ENCODE data around the gene HGFAC. TPM values are rescaled to one million over a fixed set of nuclear protein-coding genes. Genes with fewer than 3 reads are reported as not detected.

The HGFAC gene
- polyA plus RNA-seq, 1 of the 3 experiments (the other 2 are of a cell fraction): 0.43 TPM

- Histone ChIP-seq H3K9me2 (no peaks in the 10 kb centered on the region), H2AFZ (ENCODE audit: low read depth) (no peak overlapping the region), H3K4me2 (no peak overlapping the region), H3K4me3 (ENCODE audit: low read depth in 2 of 2, low read length in 1 of 2) (no peak overlapping the region), H3K79me2 (ENCODE audit: insufficient read depth) (no peaks in the 10 kb centered on the region), H3K9me3 (no peaks in the 10 kb centered on the region), H3K27ac (ENCODE audit: low read depth in 2 of 2, low read length in 1 of 2) (no peak overlapping the region), H3K36me3 (replicated peaks in 1 of 2; ENCODE audit: control insufficient read depth in 1 of 2, insufficient read depth in 2 of 2, low read length in 1 of 2) (no peaks in the 10 kb centered on the region), H3K4me1 (ENCODE audit: control insufficient read depth in 1 of 2, insufficient read depth in 2 of 2, low read depth in 1 of 2, low read length in 1 of 2) (peaks cover 0 to 35% of the 10 kb centered on the region in 2 experiments; a peak in 1 of 4 replicates), H3F3A (replicated peaks; ENCODE audit: insufficient read depth) (no peaks in the 10 kb centered on the region), H3K27me3 (ENCODE audit: insufficient read depth) (no peaks in the 10 kb centered on the region), H4K20me1 (ENCODE audit: insufficient read depth) (no peaks in the 10 kb centered on the region), H3K9ac (no peak overlapping the region)
- 70% methylated on average over 6 of the region's 11 CpGs for WGBS (ENCODE audit: low lambda C conversion rate)
- ChIA-PET POLR2A (no interaction called here), CTCF (no interaction called here)
- no peak for DNase-seq
- TF ChIP-seq USF2 (IDR thresholded peaks at IDR 0.05; ENCODE audit: borderline replicate concordance, low read depth, low read length): no peak
- no peak for TF ChIP-seq RXRA (IDR thresholded peaks at IDR 0.05; ENCODE audit: borderline replicate concordance, low read depth)
- TF ChIP-seq NFIC (IDR thresholded peaks at IDR 0.05; ENCODE audit: borderline replicate concordance): no peak
- TF ChIP-seq YY1 (IDR thresholded peaks at IDR 0.05; ENCODE audit: low read depth): no peak
- TF ChIP-seq ZBTB33 (IDR thresholded peaks at IDR 0.05; ENCODE audit: borderline replicate concordance, low read depth): no peak
- TF ChIP-seq JUND (IDR thresholded peaks at IDR 0.05): no peak
- no peak for TF ChIP-seq IRF3 (IDR thresholded peaks at IDR 0.05; ENCODE audit: low read depth, low read length)
- no peak for TF ChIP-seq GABPA (IDR thresholded peaks at IDR 0.05; ENCODE audit: low read depth)
- no peak for TF ChIP-seq TCF12 (IDR thresholded peaks at IDR 0.05)
- TF ChIP-seq PBX3 (IDR thresholded peaks at IDR 0.05): no peak
- no peak for TF ChIP-seq USF1 (IDR thresholded peaks at IDR 0.05; ENCODE audit: borderline replicate concordance, low read depth)
- TF ChIP-seq FOSL2 (IDR thresholded peaks at IDR 0.05; ENCODE audit: borderline replicate concordance, low read depth): no peak
- no peak for TF ChIP-seq EP300 (IDR thresholded peaks at IDR 0.05; ENCODE audit: borderline replicate concordance in 1 of 2, low read depth in 1 of 2, low read length in 1 of 2)
- TF ChIP-seq FOXM1 (IDR thresholded peaks at IDR 0.05; ENCODE audit: low read depth): no peak
- no peak for TF ChIP-seq TAF1 (IDR thresholded peaks at IDR 0.05; ENCODE audit: borderline replicate concordance, low read depth, low read length)
- TF ChIP-seq MAX (IDR thresholded peaks at IDR 0.05; ENCODE audit: low read depth): no peak
- TF ChIP-seq RCOR1 (IDR thresholded peaks at IDR 0.05; ENCODE audit: low read length): no peak
- TF ChIP-seq EZH2phosphoT487 (IDR thresholded peaks at IDR 0.05; ENCODE audit: borderline replicate concordance, low read depth): no peak
- no peak for TF ChIP-seq NRF1 (IDR thresholded peaks at IDR 0.05; ENCODE audit: low read depth, low read length)
- TF ChIP-seq SIN3A (IDR thresholded peaks at IDR 0.05; ENCODE audit: borderline replicate concordance, low read depth, low read length): no peak
These were observed 47.1 kb downstream of the HGFAC start for GRCh38 chr4:3488820-3489219.
